ENCODE results near the gene AOPEP.

DNA sequence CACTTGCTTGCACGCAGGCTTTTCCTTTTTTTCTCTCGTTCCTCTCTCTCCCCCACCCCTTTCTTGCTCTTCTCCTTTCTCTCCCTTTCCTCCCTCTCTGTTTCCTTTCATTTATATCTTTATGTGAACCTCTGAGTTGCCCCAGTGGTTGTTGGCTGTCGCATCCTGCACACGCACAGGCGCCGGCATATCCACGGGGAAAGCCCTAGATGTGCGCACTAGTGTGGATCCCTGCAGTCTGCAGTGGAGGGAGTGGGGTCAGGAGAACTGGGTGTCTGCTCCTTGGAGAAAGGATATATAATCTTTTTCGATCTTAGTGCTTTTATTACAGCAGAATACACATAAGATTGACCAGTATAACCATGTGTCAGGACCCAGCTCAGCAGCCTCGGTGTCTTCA, 367.5 kb downstream of the AOPEP start:
- TF ChIP-seq, protein P1, sequence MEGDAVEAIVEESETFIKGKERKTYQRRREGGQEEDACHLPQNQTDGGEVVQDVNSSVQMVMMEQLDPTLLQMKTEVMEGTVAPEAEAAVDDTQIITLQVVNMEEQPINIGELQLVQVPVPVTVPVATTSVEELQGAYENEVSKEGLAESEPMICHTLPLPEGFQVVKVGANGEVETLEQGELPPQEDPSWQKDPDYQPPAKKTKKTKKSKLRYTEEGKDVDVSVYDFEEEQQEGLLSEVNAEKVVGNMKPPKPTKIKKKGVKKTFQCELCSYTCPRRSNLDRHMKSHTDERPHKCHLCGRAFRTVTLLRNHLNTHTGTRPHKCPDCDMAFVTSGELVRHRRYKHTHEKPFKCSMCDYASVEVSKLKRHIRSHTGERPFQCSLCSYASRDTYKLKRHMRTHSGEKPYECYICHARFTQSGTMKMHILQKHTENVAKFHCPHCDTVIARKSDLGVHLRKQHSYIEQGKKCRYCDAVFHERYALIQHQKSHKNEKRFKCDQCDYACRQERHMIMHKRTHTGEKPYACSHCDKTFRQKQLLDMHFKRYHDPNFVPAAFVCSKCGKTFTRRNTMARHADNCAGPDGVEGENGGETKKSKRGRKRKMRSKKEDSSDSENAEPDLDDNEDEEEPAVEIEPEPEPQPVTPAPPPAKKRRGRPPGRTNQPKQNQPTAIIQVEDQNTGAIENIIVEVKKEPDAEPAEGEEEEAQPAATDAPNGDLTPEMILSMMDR (IDR thresholded peaks at IDR 0.05), result no peak
- no peak for TF ChIP-seq POLR2A (IDR thresholded peaks at IDR 0.05)

All from testis (tissue), 2 donors.